NCI-H128 (cell line): ENCODE data around the gene MDM1.

Experiments used
- DNase-seq: peaks from one replicate; lab custom pipeline; 2025; ENCODE audit not compliant: unreplicated experiment; lab: John Stamatoyannopoulos, UW

MDM1 gene

GRCh38 chr12:68358532-68359485 lies 26.6 kb upstream of the MDM1 start:
- DNase-seq, result no peak

GRCh38 chr12:68356986-68357385 lies 24.8 kb upstream of the MDM1 start:
- no peak for DNase-seq

GRCh38 chr12:68356060-68356695 lies 24.0 kb upstream of the MDM1 start:
- DNase-seq, result no peak

GRCh38 chr12:68354977-68355541 lies 22.9 kb upstream of the MDM1 start:
- DNase-seq, result no peak

GRCh38 chr12:68352067-68352466 lies 19.9 kb upstream of the MDM1 start:
- DNase-seq, result no peak

GRCh38 chr12:68350753-68351152 lies 18.6 kb upstream of the MDM1 start:
- no peak for DNase-seq

- peak; percentile 95 for DNase-seq
Observed at GRCh38 chr12:68349921-68350606, 17.9 kb upstream of the MDM1 start.

GRCh38 chr12:68349220-68349621 lies 17.1 kb upstream of the MDM1 start:
- DNase-seq, result peak; percentile 94

GRCh38 chr12:68348419-68348818 lies 16.3 kb upstream of the MDM1 start:
- DNase-seq, result no peak

GRCh38 chr12:68345763-68346162 lies 13.6 kb upstream of the MDM1 start:
- DNase-seq, result no peak

- no peak for DNase-seq
Observed at GRCh38 chr12:68344126-68344525, 12.0 kb upstream of the MDM1 start.

- DNase-seq, result peak; percentile 89
Observed at GRCh38 chr12:68342966-68343365, 10.8 kb upstream of the MDM1 start.

GRCh38 chr12:68341822-68342221 lies 9.7 kb upstream of the MDM1 start:
- DNase-seq, result no peak

GRCh38 chr12:68340404-68341270 lies 8.5 kb upstream of the MDM1 start:
- DNase-seq, result no peak

GRCh38 chr12:68336889-68337303 lies 4.7 kb upstream of the MDM1 start:
- peak; percentile 76 for DNase-seq

GRCh38 chr12:68335462-68335861 lies 3.3 kb upstream of the MDM1 start:
- no peak for DNase-seq

- DNase-seq, result peak; percentile 38
Observed at GRCh38 chr12:68334132-68334531, 2.0 kb upstream of the MDM1 start.

GRCh38 chr12:68332728-68333630 lies 817 bp upstream of the MDM1 start:
- no peak for DNase-seq

- DNase-seq, result no peak
Observed at GRCh38 chr12:68331500-68331868, 678 bp downstream of the MDM1 start.
